Measurements from ENCODE around the gene IFNG. TPM values are rescaled to one million over a fixed set of nuclear protein-coding genes. Genes with fewer than 3 reads are reported as not detected.

IFNG gene
- total and polyA plus RNA-seq, 12 donors = 1.5 TPM; not detected in 11

DNA sequence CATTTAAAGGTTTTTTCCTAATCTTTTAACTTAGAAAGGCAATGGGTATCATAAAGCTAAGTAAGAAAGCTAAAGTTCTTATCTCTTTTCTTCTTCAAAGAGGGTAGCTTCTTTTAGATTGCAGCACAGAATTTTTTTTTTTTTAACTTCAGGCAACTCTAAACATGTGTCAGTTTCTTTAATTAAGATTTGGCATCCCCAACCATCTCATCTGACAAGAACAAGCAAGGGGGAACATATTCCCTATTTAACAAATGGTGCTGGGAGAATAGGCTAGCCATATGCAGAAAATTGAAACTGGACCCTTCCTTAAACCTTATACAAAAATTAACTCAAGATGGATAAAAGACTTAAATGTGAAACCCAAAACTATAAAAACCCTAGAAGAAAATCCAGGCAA lies 14.3 kb upstream of the IFNG start:
- TF ChIP-seq, protein P1, sequence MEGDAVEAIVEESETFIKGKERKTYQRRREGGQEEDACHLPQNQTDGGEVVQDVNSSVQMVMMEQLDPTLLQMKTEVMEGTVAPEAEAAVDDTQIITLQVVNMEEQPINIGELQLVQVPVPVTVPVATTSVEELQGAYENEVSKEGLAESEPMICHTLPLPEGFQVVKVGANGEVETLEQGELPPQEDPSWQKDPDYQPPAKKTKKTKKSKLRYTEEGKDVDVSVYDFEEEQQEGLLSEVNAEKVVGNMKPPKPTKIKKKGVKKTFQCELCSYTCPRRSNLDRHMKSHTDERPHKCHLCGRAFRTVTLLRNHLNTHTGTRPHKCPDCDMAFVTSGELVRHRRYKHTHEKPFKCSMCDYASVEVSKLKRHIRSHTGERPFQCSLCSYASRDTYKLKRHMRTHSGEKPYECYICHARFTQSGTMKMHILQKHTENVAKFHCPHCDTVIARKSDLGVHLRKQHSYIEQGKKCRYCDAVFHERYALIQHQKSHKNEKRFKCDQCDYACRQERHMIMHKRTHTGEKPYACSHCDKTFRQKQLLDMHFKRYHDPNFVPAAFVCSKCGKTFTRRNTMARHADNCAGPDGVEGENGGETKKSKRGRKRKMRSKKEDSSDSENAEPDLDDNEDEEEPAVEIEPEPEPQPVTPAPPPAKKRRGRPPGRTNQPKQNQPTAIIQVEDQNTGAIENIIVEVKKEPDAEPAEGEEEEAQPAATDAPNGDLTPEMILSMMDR (IDR thresholded peaks at IDR 0.05) = no peak
- no peak for ATAC-seq
- Histone ChIP-seq H3K4me3 (no peak overlapping the region), H3K9me3 (no peaks in the 10 kb centered on the region), H3K27me3 (no peaks in the 10 kb centered on the region), H3K27ac (no peak overlapping the region), H3K36me3 (no peaks in the 10 kb centered on the region), H3K4me1 (peaks cover 0 to 7% (median 0%) of the 10 kb centered on the region in 9 donors)
- intact Hi-C loops (cut with DNase I) = no loop called here
- no peak for DNase-seq

GRCh38 chr12:68170726-68171125 lies 11.2 kb upstream of the IFNG start:
- TF ChIP-seq, protein P1 (IDR thresholded peaks at IDR 0.05) = no peak
- no peak overlapping the region for H3K27ac ChIP-seq
- ATAC-seq (no peak), DNase-seq (no peak)
- no peak overlapping the region for H3K4me3 ChIP-seq
- intact Hi-C loops (cut with DNase I) = no loop called here
- H3K36me3 ChIP-seq = no peaks in the 10 kb centered on the region
- WGBS, 2 donors = 77 to 86% methylated on average over 2 of the region's 2 CpGs
- H3K27me3 ChIP-seq = no peaks in the 10 kb centered on the region
- no peaks in the 10 kb centered on the region for H3K9me3 ChIP-seq
- H3K4me1 ChIP-seq = no peaks in the 10 kb centered on the region

DNA sequence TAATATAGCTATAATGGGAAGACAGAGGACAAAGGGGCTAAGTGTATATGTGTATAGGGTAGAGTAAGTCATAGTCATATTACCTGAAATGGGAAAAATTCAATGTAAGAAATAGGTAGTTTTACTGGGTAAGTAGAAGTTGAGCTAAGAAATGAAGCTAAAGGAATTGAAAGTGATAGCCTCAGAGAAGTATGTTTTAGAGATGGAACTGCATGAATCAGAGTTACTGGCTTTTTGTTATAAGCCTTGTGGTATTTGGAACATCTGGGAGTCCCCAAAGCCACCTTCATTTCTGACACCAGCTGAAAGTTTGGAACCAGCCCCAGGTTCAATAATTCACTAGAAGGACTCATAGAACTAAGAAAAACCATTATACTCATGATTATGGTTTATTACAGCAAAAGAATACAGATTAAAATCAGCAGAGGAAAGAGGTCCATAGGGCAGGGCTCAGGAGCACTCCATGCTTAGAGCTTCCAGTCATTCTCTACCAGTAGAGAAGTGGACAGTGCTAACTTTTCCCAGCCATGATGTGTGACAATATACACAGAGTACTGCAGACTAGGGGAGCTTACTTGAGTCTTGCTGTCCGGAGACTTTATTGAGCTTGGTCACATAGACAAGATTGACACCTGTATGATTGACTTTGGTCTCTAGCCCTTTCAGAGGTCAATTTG lies 9.8 kb upstream of the IFNG start:
- WGBS, 2 donors = 76 to 96% methylated on average over 1 of the region's 1 CpG
- DNase-seq (no peak), ATAC-seq (no peak)
- no peaks in the 10 kb centered on the region for H3K36me3 ChIP-seq
- no peak overlapping the region for H3K27ac ChIP-seq
- H3K9me3 ChIP-seq = no peaks in the 10 kb centered on the region
- no peaks in the 10 kb centered on the region for H3K4me1 ChIP-seq
- H3K4me3 ChIP-seq = no peak overlapping the region
- H3K27me3 ChIP-seq = no peaks in the 10 kb centered on the region
- intact Hi-C loops (cut with DNase I) = no loop called here
- TF ChIP-seq, protein P1 (IDR thresholded peaks at IDR 0.05) = no peak

- Histone ChIP-seq H3K36me3 (no peaks in the 10 kb centered on the region), H3K27ac (no peak overlapping the region), H3K4me3 (no peak overlapping the region), H3K4me1 (no peaks in the 10 kb centered on the region), H3K9me3 (no peaks in the 10 kb centered on the region), H3K27me3 (no peaks in the 10 kb centered on the region)
- ATAC-seq = no peak
- TF ChIP-seq, protein P1 (IDR thresholded peaks at IDR 0.05) = no peak
- intact Hi-C loops (cut with DNase I) = no loop called here
- no peak for DNase-seq
- 57 to 75% methylated on average over 5 of the region's 5 CpGs for WGBS, 2 donors
These were observed 6.8 kb upstream of the IFNG start for GRCh38 chr12:68166317-68166831.
